NT2/D1 (cell line): ENCODE measurements around the gene P2RX2.

ENCODE experiments used
- SUZ12 ChIP-seq: IDR thresholded peaks from 2 replicates; pipeline ENCODE4 v1.6.1; 2011; ENCODE audit not compliant: insufficient read length, insufficient read depth; ENCODE audit errors: extremely low read depth
- YY1 ChIP-seq: IDR thresholded peaks from 2 replicates; pipeline ENCODE4 v1.6.1; 2011; ENCODE audit not compliant: insufficient read length, insufficient read depth
- ZNF274 ChIP-seq: IDR thresholded peaks from 2 replicates; pipeline ENCODE4 v1.6.1; 2011; ENCODE audit warnings: mild to moderate bottlenecking, low read depth, low read length

GRCh38 chr12:132659146-132659545 lies 40.6 kb downstream of the P2RX2 start:
- TF ChIP-seq ZNF274, result no peak
- TF ChIP-seq YY1, result no peak
- no peak for TF ChIP-seq SUZ12
